NCI-H510A treated with DMSO at 0.1 percent for 48 hours (cell line): ENCODE data around the gene LCP2.
A peak's percentile ranks its signal among the peaks of the same experiment; 100 is the strongest.

Source experiments
- DNase-seq: peaks from one replicate; lab custom pipeline; 2025; lab: John Stamatoyannopoulos, UW

The LCP2 gene

DNA sequence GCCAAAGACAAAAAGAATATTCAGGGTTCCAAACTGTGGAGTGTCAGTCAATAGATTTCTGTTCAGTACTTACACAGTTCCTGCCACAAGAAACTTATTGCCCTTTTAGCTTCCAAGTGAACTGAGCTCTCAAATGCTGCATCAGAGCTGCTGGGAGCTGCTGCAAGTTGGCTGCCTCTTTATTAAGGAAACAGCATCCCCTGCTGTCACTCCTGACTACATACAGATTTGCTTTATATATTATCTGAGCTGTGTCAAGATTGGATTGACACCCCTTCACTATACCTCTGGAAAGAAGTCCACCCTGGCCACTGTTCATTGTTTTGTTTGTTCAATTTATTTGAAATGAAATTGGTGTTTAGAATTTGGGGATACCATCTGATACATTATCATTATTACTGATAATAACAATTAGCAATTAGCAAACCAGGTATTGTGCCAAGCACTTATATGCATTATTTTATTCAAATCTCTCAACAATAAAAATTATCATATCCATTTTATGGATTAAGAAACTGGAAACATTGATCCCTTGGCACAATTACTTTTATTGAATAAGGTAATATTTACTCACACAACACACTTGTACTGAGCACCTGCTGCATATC, 81.2 kb downstream of the LCP2 start:
- DNase-seq, result peak; percentile 62

- no peak for DNase-seq
These were observed 85.8 kb downstream of the LCP2 start for GRCh38 chr5:170211575-170212334.

GRCh38 chr5:170206958-170207357, 90.6 kb downstream of the LCP2 start:
- no peak for DNase-seq

- no peak for DNase-seq
These were observed 91.4 kb downstream of the LCP2 start for GRCh38 chr5:170206216-170206615.

DNA sequence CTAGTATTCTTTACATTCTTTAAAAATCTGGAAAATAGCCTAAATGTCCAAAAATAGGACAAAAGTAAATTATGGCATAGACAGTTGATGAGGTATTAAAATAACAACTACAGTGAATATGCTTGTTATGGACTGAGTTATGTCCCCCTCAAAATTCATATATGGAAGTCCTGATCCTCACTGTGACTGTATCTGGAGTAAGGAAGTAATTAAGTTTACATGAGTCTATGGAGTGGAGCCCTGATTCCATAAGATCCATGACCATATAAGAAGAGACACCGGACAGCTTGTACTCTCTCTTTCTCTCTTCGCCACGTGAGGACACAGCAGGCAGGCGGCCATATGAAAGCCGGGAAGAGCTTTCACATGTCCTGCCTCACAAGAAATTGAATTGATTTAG, 93.4 kb downstream of the LCP2 start:
- no peak for DNase-seq

DNA sequence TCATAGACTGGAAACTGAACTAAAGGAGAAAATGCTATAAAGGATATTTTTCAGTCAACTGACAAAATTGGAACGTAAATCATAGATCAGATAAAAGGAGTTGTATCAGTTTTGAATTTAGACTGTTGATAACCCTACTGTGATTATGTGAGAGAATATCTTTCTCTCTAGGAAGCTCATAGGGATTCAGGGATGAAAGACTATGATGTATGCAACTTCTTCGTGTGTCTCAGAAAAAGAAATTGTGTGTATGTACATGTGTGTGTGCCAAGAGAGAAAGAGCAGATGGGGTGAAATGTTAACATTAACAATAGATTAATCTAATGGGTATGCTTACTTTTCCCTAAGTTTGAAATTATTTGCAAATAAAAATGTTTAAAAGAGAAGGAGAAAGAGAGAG, 95.5 kb downstream of the LCP2 start:
- no peak for DNase-seq

GRCh38 chr5:170201311-170201710, 96.3 kb downstream of the LCP2 start:
- no peak for DNase-seq

DNA sequence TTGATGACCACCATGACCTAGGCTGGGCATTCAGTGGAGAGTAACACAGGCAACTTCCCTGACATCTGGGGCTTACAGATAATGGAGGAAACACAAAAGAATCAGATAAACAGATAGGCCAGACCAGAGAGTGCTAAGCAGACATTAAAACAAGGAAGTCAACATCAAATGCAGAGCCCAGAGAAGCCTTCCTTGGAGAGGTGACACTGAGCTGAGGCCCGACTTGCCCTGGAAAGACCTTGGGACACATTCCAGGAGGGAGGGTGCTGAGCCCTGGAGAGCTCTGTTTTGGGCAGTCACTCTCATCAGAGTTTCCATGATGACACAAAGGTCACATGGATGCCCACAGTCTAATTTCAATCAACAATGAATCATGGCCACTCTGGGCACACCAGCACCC, 96.7 kb downstream of the LCP2 start:
- no peak for DNase-seq
